Measurements from ENCODE around the gene DOCK6. TPM values are rescaled to one million over a fixed set of nuclear protein-coding genes. Genes with fewer than 3 reads are reported as not detected.

DOCK6 gene
- total RNA-seq, 1 experiment from 2014 or later = 88.8 TPM

GRCh38 chr19:11279505-11280236 is 17.3 kb upstream of the DOCK6 start:
- DNase-seq (ENCODE audit: low spot score) (no peak), ATAC-seq (no peak)
- H3K27ac Mint-ChIP-seq = no peak overlapping the region
- ChIA-PET POLR2A (no interaction called here), CTCF (interaction anchor here (0.6 to 1.6 kb wide), 7 partner anchors 8 to 301 kb away, joined by 3 to 6 read pairs (median 3); no protein-coding TSS in a partner anchor)
- peaks cover 6% of the 10 kb centered on the region for H3K4me1 Mint-ChIP-seq
- H3K4me3 Mint-ChIP-seq = no peak overlapping the region
- H3K36me3 Mint-ChIP-seq = peaks cover 9% of the 10 kb centered on the region
- H3K27me3 Mint-ChIP-seq (ENCODE audit: low read depth) = peaks cover 12% of the 10 kb centered on the region
- H3K9me3 Mint-ChIP-seq = peaks cover 14% of the 10 kb centered on the region
- TF ChIP-seq ATF6 (CRISPR knock-in tag; IDR thresholded peaks at IDR 0.05) (no peak), AR (CRISPR knock-in tag; IDR thresholded peaks at IDR 0.05) (no peak), USF2 (CRISPR knock-in tag; IDR thresholded peaks at IDR 0.05) (no peak), ATF3 (CRISPR knock-in tag; conservative IDR thresholded peaks at IDR 0.05) (no peak), ZNF396 (CRISPR knock-in tag; IDR thresholded peaks at IDR 0.05; ENCODE audit: borderline replicate concordance) (no peak), KAT7 (CRISPR knock-in tag; IDR thresholded peaks at IDR 0.05; ENCODE audit: borderline replicate concordance) (no peak), FOXJ3 (CRISPR knock-in tag; IDR thresholded peaks at IDR 0.05; ENCODE audit: borderline replicate concordance) (no peak), STAT6 (CRISPR knock-in tag; conservative IDR thresholded peaks at IDR 0.05; ENCODE audit: low read depth) (no peak), PRRX2 (CRISPR knock-in tag; IDR thresholded peaks at IDR 0.05) (no peak), PREB (CRISPR knock-in tag; IDR thresholded peaks at IDR 0.05; ENCODE audit: borderline replicate concordance) (no peak), E2F1 (CRISPR knock-in tag; IDR thresholded peaks at IDR 0.05) (no peak), ZNF232 (CRISPR knock-in tag; IDR thresholded peaks at IDR 0.05) (no peak), ZNF423 (CRISPR knock-in tag; IDR thresholded peaks at IDR 0.05) (no peak), TEAD4 (CRISPR knock-in tag; IDR thresholded peaks at IDR 0.05) (no peak), CREM (CRISPR knock-in tag; IDR thresholded peaks at IDR 0.05) (no peak), ZNF532 (CRISPR knock-in tag; IDR thresholded peaks at IDR 0.05; ENCODE audit: borderline replicate concordance) (no peak), ESRRA (CRISPR knock-in tag; IDR thresholded peaks at IDR 0.05; ENCODE audit: borderline replicate concordance) (no peak), CBFB (CRISPR knock-in tag; IDR thresholded peaks at IDR 0.05; ENCODE audit: low read depth) (no peak), ZMAT4 (CRISPR knock-in tag; IDR thresholded peaks at IDR 0.05) (no peak)

All from WTC11 (cell line).